Measurements from ENCODE around the gene IFT57. TPM values are rescaled to one million over a fixed set of nuclear protein-coding genes. Genes with fewer than 3 reads are reported as not detected.

IFT57 gene
- total RNA-seq, 6 experiments from 2014 or later = 2.4 to 6.2 (median 4.5) TPM

DNA sequence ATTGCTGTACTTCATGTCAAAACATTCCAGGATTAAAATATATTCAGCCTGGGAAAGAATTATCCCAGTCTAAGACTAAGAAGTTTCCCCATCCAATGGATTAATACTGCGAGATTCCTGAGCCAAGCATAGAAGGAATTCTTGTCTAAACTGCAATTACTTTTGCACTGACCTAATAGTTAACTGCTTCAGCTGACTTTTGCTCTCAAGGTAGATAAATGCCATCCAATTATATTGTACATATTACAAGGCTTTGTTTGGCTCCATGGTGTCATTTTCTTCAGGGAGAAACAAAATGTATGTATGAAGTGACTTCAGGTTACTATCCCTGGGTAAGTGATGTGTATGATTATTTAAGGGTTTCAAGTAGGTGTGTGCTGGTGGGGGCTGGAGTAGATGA is 6.1 kb upstream of the IFT57 start:
- Histone ChIP-seq H3K27me3 (no peaks in the 10 kb centered on the region), H3K27ac (no peak overlapping the region), H3K36me3 (no peaks in the 10 kb centered on the region), H3K9me3 (no peaks in the 10 kb centered on the region), H3K4me3 (no peak overlapping the region), H3K4me1 (peaks cover 0 to 4% (median 0%) of the 10 kb centered on the region in 4 donors)
- 75% methylated on average over 1 of the region's 1 CpG for WGBS (ENCODE audit: insufficient coverage, low coverage, low lambda C conversion rate, missing lambda C conversion rate)
- TF ChIP-seq POLR2A (IDR thresholded peaks at IDR 0.05) = no peak
- TF ChIP-seq, protein P1, sequence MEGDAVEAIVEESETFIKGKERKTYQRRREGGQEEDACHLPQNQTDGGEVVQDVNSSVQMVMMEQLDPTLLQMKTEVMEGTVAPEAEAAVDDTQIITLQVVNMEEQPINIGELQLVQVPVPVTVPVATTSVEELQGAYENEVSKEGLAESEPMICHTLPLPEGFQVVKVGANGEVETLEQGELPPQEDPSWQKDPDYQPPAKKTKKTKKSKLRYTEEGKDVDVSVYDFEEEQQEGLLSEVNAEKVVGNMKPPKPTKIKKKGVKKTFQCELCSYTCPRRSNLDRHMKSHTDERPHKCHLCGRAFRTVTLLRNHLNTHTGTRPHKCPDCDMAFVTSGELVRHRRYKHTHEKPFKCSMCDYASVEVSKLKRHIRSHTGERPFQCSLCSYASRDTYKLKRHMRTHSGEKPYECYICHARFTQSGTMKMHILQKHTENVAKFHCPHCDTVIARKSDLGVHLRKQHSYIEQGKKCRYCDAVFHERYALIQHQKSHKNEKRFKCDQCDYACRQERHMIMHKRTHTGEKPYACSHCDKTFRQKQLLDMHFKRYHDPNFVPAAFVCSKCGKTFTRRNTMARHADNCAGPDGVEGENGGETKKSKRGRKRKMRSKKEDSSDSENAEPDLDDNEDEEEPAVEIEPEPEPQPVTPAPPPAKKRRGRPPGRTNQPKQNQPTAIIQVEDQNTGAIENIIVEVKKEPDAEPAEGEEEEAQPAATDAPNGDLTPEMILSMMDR (IDR thresholded peaks at IDR 0.05) = no peak
- intact Hi-C loops (cut with DNase I) = no loop called here
- no peak for DNase-seq
- ATAC-seq = no peak

DNA sequence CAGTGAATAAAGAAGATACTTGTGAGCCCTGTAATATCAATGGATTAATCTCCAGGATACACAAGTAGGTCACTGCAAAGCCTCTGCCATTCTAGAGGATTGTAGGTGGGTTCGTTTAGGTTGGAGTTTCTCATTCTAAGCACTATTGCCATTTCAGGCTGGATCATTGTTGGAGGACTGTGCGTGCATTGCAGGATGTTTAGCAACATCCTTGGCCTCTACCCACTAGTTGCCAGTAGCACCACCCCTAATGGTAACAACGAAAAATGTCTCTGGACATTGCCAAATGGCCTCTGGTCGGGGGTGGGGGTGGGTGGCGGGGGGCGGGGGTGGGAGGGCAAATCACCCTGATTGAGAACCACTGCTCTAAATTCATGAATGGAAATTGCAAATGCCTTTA is 4.9 kb upstream of the IFT57 start:
- Histone ChIP-seq H3K4me1 (peaks cover 0 to 10% (median 0%) of the 10 kb centered on the region in 4 donors), H3K9me3 (no peaks in the 10 kb centered on the region), H3K4me3 (no peak overlapping the region), H3K27me3 (no peaks in the 10 kb centered on the region), H3K27ac (no peak overlapping the region), H3K36me3 (no peaks in the 10 kb centered on the region)
- intact Hi-C loops (cut with DNase I) = no loop called here
- TF ChIP-seq, protein P1 (IDR thresholded peaks at IDR 0.05) = no peak
- TF ChIP-seq POLR2A (IDR thresholded peaks at IDR 0.05) = no peak
- WGBS (ENCODE audit: insufficient coverage, low coverage, low lambda C conversion rate, missing lambda C conversion rate) = 59% methylated on average over 6 of the region's 6 CpGs
- ATAC-seq = no peak
- DNase-seq = no peak

DNA sequence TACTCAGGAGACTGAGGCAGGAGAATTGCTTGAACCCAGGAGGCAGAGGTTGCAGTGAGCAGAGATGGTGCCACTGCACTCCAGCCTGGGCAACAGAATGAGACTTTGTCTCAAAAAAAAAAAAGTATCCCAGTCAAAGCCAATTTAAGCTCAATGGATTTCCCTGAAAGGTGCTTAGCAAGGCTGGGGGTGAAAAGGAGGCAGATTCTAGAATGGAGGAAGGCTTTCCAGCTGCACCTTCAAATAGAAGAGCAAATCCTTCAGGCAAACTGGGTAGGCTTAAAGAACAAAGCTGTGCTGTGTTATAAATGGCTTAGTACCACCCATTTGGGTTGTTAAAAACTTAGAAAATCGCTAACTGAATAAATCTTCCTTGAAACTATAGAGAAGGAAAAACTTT is 3.0 kb upstream of the IFT57 start:
- Histone ChIP-seq H3K27ac (no peak overlapping the region), H3K9me3 (no peaks in the 10 kb centered on the region), H3K36me3 (no peaks in the 10 kb centered on the region), H3K27me3 (no peaks in the 10 kb centered on the region), H3K4me1 (peaks cover 0 to 10% (median 0%) of the 10 kb centered on the region in 4 donors), H3K4me3 (no peak overlapping the region)
- ATAC-seq = no peak
- WGBS (ENCODE audit: insufficient coverage, low coverage, low lambda C conversion rate, missing lambda C conversion rate) = 92% methylated on average over 1 of the region's 1 CpG
- TF ChIP-seq, protein P1 (IDR thresholded peaks at IDR 0.05) = no peak
- no peak for TF ChIP-seq POLR2A (IDR thresholded peaks at IDR 0.05)
- intact Hi-C loops (cut with DNase I) = no loop called here
- DNase-seq = no peak

DNA sequence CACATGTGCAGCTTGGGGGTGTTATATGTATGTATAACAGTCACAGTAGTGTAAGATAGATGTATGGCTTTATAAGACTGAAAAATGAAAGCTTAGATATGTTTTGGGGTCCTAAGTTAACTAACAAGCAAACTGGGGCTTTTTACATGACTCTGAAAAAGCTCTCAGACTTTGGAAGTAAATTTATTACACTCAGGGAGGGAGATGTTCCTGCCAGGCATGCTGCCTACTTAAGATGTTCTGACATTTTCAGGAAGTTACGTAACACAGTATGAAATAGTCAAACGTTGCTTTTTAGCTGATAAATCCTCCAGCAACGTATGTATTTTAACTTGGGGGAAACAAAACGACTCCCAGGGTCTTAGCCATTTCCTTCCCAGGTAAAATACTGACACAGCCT is 1.7 kb upstream of the IFT57 start:
- Histone ChIP-seq H3K27ac (no peak overlapping the region), H3K9me3 (no peaks in the 10 kb centered on the region), H3K27me3 (no peaks in the 10 kb centered on the region), H3K4me1 (peaks cover 0 to 10% (median 0%) of the 10 kb centered on the region in 4 donors), H3K4me3 (no peak overlapping the region), H3K36me3 (no peaks in the 10 kb centered on the region)
- ATAC-seq = no peak
- DNase-seq = no peak
- WGBS (ENCODE audit: insufficient coverage, low coverage, low lambda C conversion rate, missing lambda C conversion rate) = 23% methylated on average over 4 of the region's 4 CpGs
- intact Hi-C loops (cut with DNase I) = no loop called here
- no peak for TF ChIP-seq POLR2A (IDR thresholded peaks at IDR 0.05)
- TF ChIP-seq, protein P1 (IDR thresholded peaks at IDR 0.05) = no peak

All from right lobe of liver (tissue), 6 donors.